Measurements from ENCODE around the gene PHF21A. TPM values are rescaled to one million over a fixed set of nuclear protein-coding genes. Genes with fewer than 3 reads are reported as not detected.
"Not testable (repeated sequence)": the region's sequence is repeated elsewhere in the genome, so short reads cannot be mapped to it uniquely, and the experiment has no call there.

Gene PHF21A
- total and polyA plus RNA-seq, 7 donors = 4.1 to 21.3 (median 17.2) TPM

DNA sequence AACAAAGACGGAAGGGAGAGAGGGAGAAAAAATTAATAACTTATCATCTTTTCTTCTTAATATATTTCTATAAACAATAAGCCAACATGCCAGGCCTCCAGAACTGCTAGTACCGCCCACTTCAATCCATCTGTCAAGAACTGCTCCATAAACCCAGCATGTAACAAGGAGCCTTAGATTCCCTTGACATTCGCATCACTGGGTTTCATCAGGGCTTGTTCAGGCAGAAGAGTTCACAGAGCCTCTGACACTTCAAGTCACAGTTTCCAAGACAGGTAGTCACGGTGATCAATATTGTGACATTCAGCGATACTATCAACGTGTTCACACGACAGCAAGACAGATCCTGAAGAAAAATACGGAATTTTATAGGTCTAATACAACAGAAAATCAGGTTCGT, 137.1 kb downstream of the PHF21A start:
- no peak for DNase-seq
- TF ChIP-seq, protein P1, sequence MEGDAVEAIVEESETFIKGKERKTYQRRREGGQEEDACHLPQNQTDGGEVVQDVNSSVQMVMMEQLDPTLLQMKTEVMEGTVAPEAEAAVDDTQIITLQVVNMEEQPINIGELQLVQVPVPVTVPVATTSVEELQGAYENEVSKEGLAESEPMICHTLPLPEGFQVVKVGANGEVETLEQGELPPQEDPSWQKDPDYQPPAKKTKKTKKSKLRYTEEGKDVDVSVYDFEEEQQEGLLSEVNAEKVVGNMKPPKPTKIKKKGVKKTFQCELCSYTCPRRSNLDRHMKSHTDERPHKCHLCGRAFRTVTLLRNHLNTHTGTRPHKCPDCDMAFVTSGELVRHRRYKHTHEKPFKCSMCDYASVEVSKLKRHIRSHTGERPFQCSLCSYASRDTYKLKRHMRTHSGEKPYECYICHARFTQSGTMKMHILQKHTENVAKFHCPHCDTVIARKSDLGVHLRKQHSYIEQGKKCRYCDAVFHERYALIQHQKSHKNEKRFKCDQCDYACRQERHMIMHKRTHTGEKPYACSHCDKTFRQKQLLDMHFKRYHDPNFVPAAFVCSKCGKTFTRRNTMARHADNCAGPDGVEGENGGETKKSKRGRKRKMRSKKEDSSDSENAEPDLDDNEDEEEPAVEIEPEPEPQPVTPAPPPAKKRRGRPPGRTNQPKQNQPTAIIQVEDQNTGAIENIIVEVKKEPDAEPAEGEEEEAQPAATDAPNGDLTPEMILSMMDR (IDR thresholded peaks at IDR 0.05) = no peak
- H3K4me3 ChIP-seq = no peak overlapping the region
- peaks cover 22% of the 10 kb centered on the region for H3K4me1 ChIP-seq
- H3K27me3 ChIP-seq (ENCODE audit: insufficient read depth in 3 of 3, low read length in 2 of 3) = no peaks in the 10 kb centered on the region
- no peak overlapping the region for H3K27ac ChIP-seq
- intact Hi-C loops (cut with DNase I) = no loop called here
- H3K36me3 ChIP-seq (ENCODE audit: insufficient read depth in 1 of 2, low read depth in 1 of 2) = peaks cover 0 to 6% of the 10 kb centered on the region in 2 donors
- ATAC-seq = no peak
- H3K9me3 ChIP-seq = no peaks in the 10 kb centered on the region
- 89 to 93% (median 90%) methylated on average over 9 of the region's 9 CpGs for WGBS, 3 donors

DNA sequence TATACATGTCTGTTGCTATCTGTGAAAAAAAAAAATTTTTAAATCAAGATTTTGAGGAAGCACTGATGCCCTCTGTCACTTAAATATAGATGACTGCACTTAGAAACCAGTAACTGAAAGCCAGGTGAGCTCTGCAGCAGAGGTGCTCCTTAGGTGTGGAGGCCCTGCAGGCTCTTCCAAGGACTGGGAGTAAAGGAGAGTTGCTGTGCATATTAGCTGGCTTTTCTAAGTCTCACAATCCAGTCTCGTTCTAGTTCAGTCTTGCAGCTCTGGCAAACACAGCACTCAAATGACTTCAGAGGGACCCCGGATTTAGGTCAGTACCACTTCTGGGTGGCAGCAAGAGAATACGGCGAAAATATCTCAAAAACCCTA, 137.8 kb downstream of the PHF21A start:
- no peak for ATAC-seq
- TF ChIP-seq, protein P1 (IDR thresholded peaks at IDR 0.05) = no peak
- Histone ChIP-seq H3K4me1 (peaks cover 22% of the 10 kb centered on the region), H3K36me3 (ENCODE audit: insufficient read depth in 1 of 2, low read depth in 1 of 2) (peaks cover 2 to 13% of the 10 kb centered on the region in 2 donors), H3K27me3 (ENCODE audit: insufficient read depth in 3 of 3, low read length in 2 of 3) (no peaks in the 10 kb centered on the region), H3K4me3 (no peak overlapping the region), H3K9me3 (no peaks in the 10 kb centered on the region), H3K27ac (no peak overlapping the region)
- WGBS, 3 donors = 69 to 75% (median 69%) methylated on average over 4 of the region's 4 CpGs
- no peak for DNase-seq
- intact Hi-C loops (cut with DNase I) = no loop called here

DNA sequence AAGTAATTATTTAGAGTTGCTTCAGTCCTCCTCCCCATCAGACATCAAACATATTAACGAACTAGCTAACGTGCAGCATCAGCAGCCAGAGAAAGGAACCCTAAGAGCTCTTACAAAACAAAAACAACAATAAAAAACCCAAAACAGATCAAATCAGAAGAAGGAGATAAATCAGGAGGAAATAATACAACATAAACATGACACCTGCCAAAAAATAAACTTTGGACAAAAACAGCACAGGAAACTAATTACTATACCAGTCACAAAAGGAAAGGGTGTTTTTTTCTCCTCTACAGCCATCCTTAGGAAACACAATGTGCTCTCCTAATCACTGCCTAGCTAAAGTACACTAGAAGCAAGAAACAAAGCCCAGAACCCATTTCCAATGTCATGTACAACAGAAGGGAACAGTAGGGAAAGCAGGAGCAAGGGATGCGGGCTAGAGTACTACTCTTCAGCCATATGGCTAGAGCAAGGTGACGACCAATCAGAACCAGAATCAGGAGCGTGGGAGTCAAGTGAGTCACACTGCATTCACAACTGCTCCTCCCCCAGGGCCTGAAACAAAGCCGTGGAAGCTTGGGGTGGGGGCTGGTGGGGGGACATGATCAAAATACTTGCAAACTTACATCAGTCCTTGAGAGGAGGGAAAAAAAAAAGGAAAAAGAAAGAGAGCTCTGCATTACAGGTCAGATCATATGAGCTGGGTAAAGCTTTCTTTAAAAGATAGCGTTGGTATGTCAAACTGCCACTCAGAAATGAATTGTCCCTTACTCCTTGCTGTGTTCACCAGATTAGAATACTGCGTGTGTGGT, 138.4 kb downstream of the PHF21A start:
- peak in 3 of 4 donors; percentile 49 to 53 (median 49) for ATAC-seq
- Histone ChIP-seq H3K4me1 (peaks cover 22% of the 10 kb centered on the region), H3K36me3 (ENCODE audit: insufficient read depth in 1 of 2, low read depth in 1 of 2) (peaks cover 3 to 19% of the 10 kb centered on the region in 2 donors), H3K9me3 (no peaks in the 10 kb centered on the region), H3K27ac (no peak overlapping the region), H3K27me3 (ENCODE audit: insufficient read depth in 3 of 3, low read length in 2 of 3) (no peaks in the 10 kb centered on the region), H3K4me3 (no peak overlapping the region)
- 62 to 70% (median 63%) methylated on average over 8 of the region's 8 CpGs for WGBS, 3 donors
- peak in 1 of 2 donors; percentile 24 for DNase-seq
- intact Hi-C loops (cut with DNase I) = no loop called here
- TF ChIP-seq, protein P1 (IDR thresholded peaks at IDR 0.05) = no peak

DNA sequence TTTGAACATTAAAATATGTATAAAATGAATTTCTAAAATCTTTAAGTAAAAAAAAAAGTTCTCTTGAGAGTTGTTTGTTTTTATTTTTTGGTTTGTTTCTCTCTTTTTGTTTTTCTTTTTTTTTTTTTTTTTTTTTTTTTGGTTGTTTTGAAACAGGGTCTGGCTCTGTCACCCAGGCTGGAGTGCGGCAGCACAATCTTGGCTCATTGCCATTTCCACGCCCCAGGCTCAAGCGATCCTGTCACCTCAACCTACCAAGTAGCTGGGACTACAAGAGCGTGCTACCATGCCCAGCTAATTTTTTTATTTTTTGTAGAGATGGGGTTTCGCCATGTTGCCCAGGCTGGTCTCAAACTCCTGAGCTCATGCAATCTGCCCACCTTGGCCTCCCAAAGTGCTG, 139.4 kb downstream of the PHF21A start:
- H3K27ac ChIP-seq; H3K4me3 ChIP-seq; H3K27me3 ChIP-seq (ENCODE audit: insufficient read depth in 3 of 3, low read length in 2 of 3); H3K9me3 ChIP-seq; intact Hi-C loops (cut with DNase I): not testable (repeated sequence)
- ATAC-seq (peak in 3 of 4 donors; percentile 63 to 89 (median 83)), DNase-seq (peak; percentile 21 to 70)
- WGBS, 3 donors = 33 to 55% (median 37%) methylated on average over 5 of the region's 5 CpGs
- peaks cover 22% of the 10 kb centered on the region for H3K4me1 ChIP-seq
- peaks cover 3 to 28% of the 10 kb centered on the region in 2 donors for H3K36me3 ChIP-seq (ENCODE audit: insufficient read depth in 1 of 2, low read depth in 1 of 2)

DNA sequence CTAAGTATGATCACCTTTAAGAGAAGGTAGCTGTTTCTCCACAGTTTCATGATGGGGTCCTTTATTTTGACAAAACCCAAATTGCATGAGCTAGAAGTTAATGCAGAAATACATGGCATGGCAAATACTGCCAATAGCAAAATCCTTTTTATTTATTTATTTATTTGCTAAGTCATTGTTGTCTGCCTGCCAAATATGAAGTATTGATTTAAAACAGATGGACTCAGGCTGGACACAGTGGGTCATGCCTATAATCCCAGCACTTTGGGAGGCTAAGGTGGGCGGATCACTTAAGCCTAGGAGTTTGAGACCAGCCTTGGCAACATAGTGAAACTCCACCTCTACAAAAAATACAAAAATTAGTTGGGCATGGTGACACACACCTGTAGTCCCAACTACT, 146.4 kb downstream of the PHF21A start:
- Histone ChIP-seq H3K36me3 (ENCODE audit: insufficient read depth in 1 of 2, low read depth in 1 of 2) (peaks cover 9 to 76% of the 10 kb centered on the region in 2 donors), H3K4me1 (peaks cover 4% of the 10 kb centered on the region), H3K27ac (no peak overlapping the region), H3K9me3 (no peaks in the 10 kb centered on the region), H3K4me3 (no peak overlapping the region), H3K27me3 (ENCODE audit: insufficient read depth in 3 of 3, low read length in 2 of 3) (no peaks in the 10 kb centered on the region)
- WGBS, 3 donors = 96 to 97% (median 96%) methylated on average over 1 of the region's 1 CpG
- intact Hi-C loops (cut with DNase I) = no loop called here
- DNase-seq (no peak), ATAC-seq (no peak)
- TF ChIP-seq, protein P1 (IDR thresholded peaks at IDR 0.05) = no peak

All from psoas muscle (tissue), 8 donors.